HepG2 (cell line): ENCODE results near the gene RESP18. TPM values are rescaled to one million over a fixed set of nuclear protein-coding genes. Genes with fewer than 3 reads are reported as not detected.

Experiments
- ATAC-seq: fragments of 200-7000 bp; cut with Tn5 transposase; 3 replicates; pipeline ENCODE4 v1.9.1; 2020; ENCODE audit warnings: mild to moderate bottlenecking, moderate library complexity
- BruUV-seq: library from RNA; stranded (reverse); fragments of 400-500 nt; replicated peaks from 2 replicates; lab custom pipeline; 2021; lab: Mats Ljungman, UMichigan
- CTCF ChIA-PET: fragments of 300-600 bp; formaldehyde crosslinking; extraction: SDS; loops from one replicate; lab custom pipeline; 2021; ENCODE audit warnings: low total read pairs, inconsistent platforms, low intra/inter-chr PET ratio; lab: Yijun Ruan, JAX
- POLR2A ChIA-PET: fragments of 350-600 bp; sonication (Branson Sonifier 250); formaldehyde crosslinking; loops from one replicate; lab custom pipeline; 2020; ENCODE audit warnings: antibody characterized with exemption, inconsistent platforms; lab: Yijun Ruan, JAX
- DNase-seq: peaks from one replicate; pipeline ENCODE4 v3.0.0-alpha.2; 2015; ENCODE audit warnings: low spot score
- FAIRE-seq: peaks from 3 replicates; lab custom pipeline; 2011; peaks lifted over from hg19 to GRCh38; lab: Jason Lieb, UNC
- H2AFZ ChIP-seq: one replicate; pipeline ENCODE4 v1.6.1; 2011; ENCODE audit warnings: low read length, inconsistent platforms
- H3K27ac ChIP-seq: fragments of 300-600 bp; 3 replicates; pipeline ENCODE4 v1.8.0; 2011; ENCODE audit warnings: mixed run types, mild to moderate bottlenecking, mixed read lengths, low read length, inconsistent platforms; ENCODE audit not compliant: insufficient read depth; ENCODE audit errors: extremely low read length
- H3K27me3 ChIP-seq, 2 experiments: fragments of 200-600 bp in 1 of 2; 2 replicates in 1 of 2; 3 replicates in 1 of 2; pipeline versions ENCODE4 v1.6.0 to v1.8.0; 2011; ENCODE audit warnings: low read length in 2 of 2, mild to moderate bottlenecking in 2 of 2, moderate library complexity in 2 of 2, inconsistent platforms in 1 of 2; ENCODE audit not compliant: insufficient read depth in 2 of 2, control insufficient read depth in 1 of 2
- H3K36me3 ChIP-seq, 2 experiments: fragments of 200-600 bp in 1 of 2; replicated peaks in 1 of 2; 2 replicates in 1 of 2; 3 replicates in 1 of 2; pipeline versions ENCODE4 v1.5.1 to v1.8.0; 2011; ENCODE audit warnings: low read length in 2 of 2, inconsistent platforms in 1 of 2; ENCODE audit not compliant: insufficient read depth in 2 of 2, control insufficient read depth in 1 of 2
- H3K4me1 ChIP-seq: 2 replicates; pipeline ENCODE4 v1.5.1; 2012; ENCODE audit warnings: low read length, inconsistent platforms; ENCODE audit not compliant: insufficient read depth
- H3K4me2 ChIP-seq: 2 replicates; pipeline ENCODE4 v1.6.0; 2011; ENCODE audit warnings: low read depth, low read length, inconsistent platforms
- H3K4me3 ChIP-seq, 3 experiments: fragments of 200-600 bp in 1 of 3; sonication (generic), shearing (Covaris generic) in 1 of 3; replicated peaks in 1 of 3; 2 replicates each; pipeline ENCODE4 v1.5.1; 2011 to 2016; ENCODE audit warnings: low read length in 3 of 3, inconsistent platforms in 2 of 3, low read depth in 2 of 3, mild to moderate bottlenecking in 2 of 3, control low read depth in 1 of 3, mixed read lengths in 1 of 3; ENCODE audit not compliant: insufficient read depth in 1 of 3
- H3K79me2 ChIP-seq: one replicate; pipeline ENCODE4 v1.6.1; 2011; ENCODE audit warnings: low read length, inconsistent platforms; ENCODE audit not compliant: insufficient read depth
- H3K9ac ChIP-seq: 2 replicates; pipeline ENCODE4 v1.6.0; 2011; ENCODE audit warnings: mild to moderate bottlenecking, low read depth, low read length, inconsistent platforms; ENCODE audit not compliant: insufficient read depth
- H3K9me3 ChIP-seq: 2 replicates; pipeline ENCODE4 v1.5.1; 2012; ENCODE audit warnings: mild to moderate bottlenecking, low read length
- H4K20me1 ChIP-seq: 2 replicates; pipeline ENCODE4 v1.6.0; 2011; ENCODE audit warnings: inconsistent platforms, mild to moderate bottlenecking, low read length, moderate library complexity; ENCODE audit not compliant: insufficient read depth
- CREB1 ChIP-seq, 2 experiments: fragments of 450-650 bp in 1 of 2; IDR thresholded peaks; 2 replicates each; pipeline ENCODE4 v1.6.1; 2016 to 2017; ENCODE audit warnings: control low read depth in 1 of 2, mild to moderate bottlenecking in 1 of 2, missing compliant biosample characterization in 1 of 2, missing genetic modification characterization in 1 of 2
- ELK4 ChIP-seq: sonication (generic); formaldehyde crosslinking; IDR thresholded peaks from 2 replicates; pipeline ENCODE4 v1.9.0; 2021; ENCODE audit warnings: missing genetic modification reagents, borderline replicate concordance
- TBX3 ChIP-seq: fragments of 450-650 bp; IDR thresholded peaks from 2 replicates; pipeline ENCODE4 v1.6.1; 2017; ENCODE audit warnings: antibody characterized with exemption, mild to moderate bottlenecking, inconsistent platforms, borderline replicate concordance
- ZBTB43 ChIP-seq: sonication (generic); formaldehyde crosslinking; conservative IDR thresholded peaks from 2 replicates; pipeline ENCODE4 v1.4.0; 2020; ENCODE audit warnings: missing genetic modification reagents
- ZNF383 ChIP-seq: sonication (generic); formaldehyde crosslinking; IDR thresholded peaks from 2 replicates; pipeline ENCODE4 v1.4.0; 2020; ENCODE audit warnings: missing genetic modification reagents, mild to moderate bottlenecking, borderline replicate concordance
- ZNF629 ChIP-seq: sonication (generic); formaldehyde crosslinking; conservative IDR thresholded peaks from 2 replicates; pipeline ENCODE4 v1.5.0; 2020; ENCODE audit warnings: missing genetic modification reagents
- ZNF646 ChIP-seq: sonication (generic); formaldehyde crosslinking; IDR thresholded peaks from 2 replicates; pipeline ENCODE4 v1.9.0; 2021; ENCODE audit warnings: mild to moderate bottlenecking, missing genetic modification reagents
- ZNF670 ChIP-seq: sonication (generic); formaldehyde crosslinking; IDR thresholded peaks from 2 replicates; pipeline ENCODE4 v1.8.0; 2022; ENCODE audit warnings: mild to moderate bottlenecking, missing genetic modification reagents, borderline replicate concordance
- ZNF737 ChIP-seq: sonication (generic); formaldehyde crosslinking; IDR thresholded peaks from 2 replicates; pipeline ENCODE4 v1.5.0; 2020; ENCODE audit warnings: missing genetic modification reagents, mild to moderate bottlenecking, borderline replicate concordance
- ZNF766 ChIP-seq: sonication (generic); formaldehyde crosslinking; IDR thresholded peaks from 2 replicates; pipeline ENCODE4 v1.5.0; 2020; ENCODE audit warnings: missing genetic modification reagents, borderline replicate concordance
- ZNF879 ChIP-seq: sonication (generic); formaldehyde crosslinking; IDR thresholded peaks from 2 replicates; pipeline ENCODE4 v1.8.1; 2023; ENCODE audit warnings: missing genetic modification reagents
- ZZZ3 ChIP-seq: sonication (generic); formaldehyde crosslinking; IDR thresholded peaks from 2 replicates; pipeline ENCODE4 v1.4.0; 2020; ENCODE audit warnings: missing genetic modification reagents, mild to moderate bottlenecking, borderline replicate concordance
- WGBS: methylation state at CpG from one replicate; pipeline ENCODE4 v1.1.6; 2017; ENCODE audit warnings: low lambda C conversion rate; 5-methylcytosine and 5-hydroxymethylcytosine counted together
- in situ Hi-C: cut with HindIII; loops from 2 replicates; pipeline ENCODE4 v1.10.0; 2017; ENCODE audit warnings: low pct_unique_long_range_greater_than_20kb; ENCODE audit not compliant: extremely low pct_ligation_motif_present
- intact Hi-C: fragments of 100-400 bp; cut with micrococcal nuclease; formaldehyde crosslinking; loops from one replicate; pipeline ENCODE4 v1.10.0; 2022; ENCODE audit not compliant: unreplicated experiment
- polyA plus RNA-seq, 8 experiments: library from polyadenylated mRNA; depleted of rRNA in 3 of 8; stranded (reverse) in 7 of 8; unstranded in 1 of 8; fragments of >200 nt; fragmentation: Illumina TruSeq in 4 of 8; extraction: Trizol in 4 of 8; gene quantifications; 2 replicates each; pipeline versions ENCODE4 v1.2.1 to v1.2.3, GENCODE V29; 2011 to 2016; ENCODE audit warnings: low read depth in 4 of 8, missing spikeins in 1 of 8, mixed read lengths in 1 of 8; ENCODE audit not compliant: insufficient read depth in 1 of 8
- total RNA-seq, 5 experiments: library from RNA; depleted of rRNA; stranded (reverse); fragments of >200 nt; fragmentation: Illumina TruSeq; extraction: Trizol; gene quantifications; 2 replicates each; pipeline ENCODE4 v1.2.3, GENCODE V29; 2016; ENCODE audit warnings: low read depth in 1 of 5

Gene RESP18
- total and polyA plus RNA-seq, 2 of the 13 experiments (the other 11 are each of a cell fraction or from before 2014, with no cell fraction given): not detected

GRCh38 chr2:219308142-219309101, 24.1 kb downstream of the RESP18 start (continued):
- TF ChIP-seq ZNF670 (CRISPR knock-in tag) (no peak; the same call in 1 of the 2 replicates), ZBTB43 (peak; percentile 97), TBX3 (no peak), ZNF383 (CRISPR knock-in tag) (no peak), ELK4 (peak; percentile 86; the same call in 1 of the 2 replicates), ZNF737 (CRISPR knock-in tag) (peak; percentile 89), ZZZ3 (CRISPR knock-in tag) (0 out of 2 replicates have a peak, but pooled peaks have one; percentile 41), ZNF766 (peak; percentile 98)

- H4K20me1 ChIP-seq: peaks cover 7% of the 10 kb centered on the region
- CTCF ChIA-PET: no interaction called here
- no peak overlapping the region for H3K4me2 ChIP-seq
- no peak for FAIRE-seq
- no peaks in the 10 kb centered on the region for H3K4me1 ChIP-seq
- no peaks in the 10 kb centered on the region for H3K36me3 ChIP-seq
- in situ Hi-C loops: loop anchor here (5.0 kb wide), 1 partner anchor 264 kb away; the partner anchor contains the start of gene CFAP65
- no peak for ATAC-seq
- H3K27me3 ChIP-seq: peaks cover 6 to 33% of the 10 kb centered on the region in 2 experiments
- no TSS peak for BruUV-seq
- no peak overlapping the region for H2AFZ ChIP-seq
- DNase-seq: no peak
- POLR2A ChIA-PET: no interaction called here
- no peaks in the 10 kb centered on the region for H3K9me3 ChIP-seq
- no peaks in the 10 kb centered on the region for H3K79me2 ChIP-seq
- 2% methylated on average over 1 of the region's 1 CpG for WGBS
- H3K4me3 ChIP-seq: no peak overlapping the region
- intact Hi-C loops: no loop called here
- no peak overlapping the region for H3K9ac ChIP-seq
- no peak overlapping the region for H3K27ac ChIP-seq
- TF ChIP-seq ZNF646 (no peak), ZNF879 (CRISPR knock-in tag) (no peak), CREB1 (IDR thresholded peaks at IDR 0.05) (no peak), CREB1 (CRISPR knock-in tag; IDR thresholded peaks at IDR 0.05) (no peak), ZNF629 (CRISPR knock-in tag) (no peak)
Measured at GRCh38 chr2:219306047-219306446, 26.5 kb downstream of the RESP18 start.
